Measurements from ENCODE around the gene PLEKHH1. TPM values are rescaled to one million over a fixed set of nuclear protein-coding genes. Genes with fewer than 3 reads are reported as not detected.

Gene PLEKHH1
- total and polyA plus RNA-seq, 2 of the 8 experiments (the other 6 are each of a cell fraction or from before 2014, with no cell fraction given) = 28.3 to 33.3 TPM

- TF ChIP-seq RAD21 (IDR thresholded peaks at IDR 0.05 in 1 of 2, conservative IDR thresholded peaks at IDR 0.05 in 1 of 2; ENCODE audit: low read depth in 2 of 2, low read length in 2 of 2) = no peak
- no peak for TF ChIP-seq CHD1 (IDR thresholded peaks at IDR 0.05; ENCODE audit: low read depth, low read length)
- no peak for TF ChIP-seq RXRA (IDR thresholded peaks at IDR 0.05; ENCODE audit: insufficient read depth, low read depth, low read length)
- TF ChIP-seq RFX5 (IDR thresholded peaks at IDR 0.05; ENCODE audit: borderline replicate concordance, low read depth, low read length) = no peak
- TF ChIP-seq JUND (IDR thresholded peaks at IDR 0.05; ENCODE audit: low read length) = no peak
Observed at GRCh38 chr14:67581643-67582042, 48.6 kb downstream of the PLEKHH1 start (continued).
